Cardiac muscle cell (in vitro differentiated cells and primary cell): ENCODE measurements around the gene ABTB1. TPM values are rescaled to one million over a fixed set of nuclear protein-coding genes. Genes with fewer than 3 reads are reported as not detected.

ENCODE experiments used
- DNase-seq, 2 donors: peaks; one replicate each; pipeline versions ENCODE4 v3.0.0 to v3.0.0-alpha.2; 2010 to 2017; ENCODE audit warnings: low read depth in 1 of 2, low spot score in 1 of 2
- H3K27ac ChIP-seq: fragments of 200-600 bp; sonication (generic); 2 replicates; pipeline ENCODE4 v1.5.1; 2016
- H3K27me3 ChIP-seq: fragments of 200-600 bp; sonication (generic); 2 replicates; pipeline ENCODE4 v1.6.0; 2016; ENCODE audit warnings: control low read depth
- H3K36me3 ChIP-seq: fragments of 200-600 bp; sonication (generic); 2 replicates; pipeline ENCODE4 v1.5.1; 2016; ENCODE audit warnings: control low read depth
- H3K4me1 ChIP-seq: fragments of 200-600 bp; sonication (generic); 2 replicates; pipeline ENCODE4 v1.8.1; 2017; ENCODE audit warnings: low read depth, mild to moderate bottlenecking, mixed run types
- H3K4me3 ChIP-seq: fragments of 200-600 bp; sonication (generic); 2 replicates; pipeline ENCODE4 v1.5.1; 2016; ENCODE audit warnings: mild to moderate bottlenecking
- H3K9me3 ChIP-seq: fragments of 200-600 bp; sonication (generic); 2 replicates; pipeline ENCODE4 v1.5.1; 2017; ENCODE audit warnings: low read depth, mild to moderate bottlenecking, control low read depth
- CTCF ChIP-seq: IDR thresholded peaks from 2 replicates; pipeline ENCODE4 v1.5.1; 2012; ENCODE audit warnings: low read depth, mild to moderate bottlenecking, low read length
- polyA plus RNA-seq: library from polyadenylated mRNA; unstranded; fragments of >200 nt; fragmentation: Nextera tagmentation; extraction: Ambion mirVana; gene quantifications from 2 replicates; pipeline ENCODE4 v1.2.1, GENCODE V29; 2016
- total RNA-seq: library from RNA; depleted of rRNA; stranded (reverse); fragments of >200 nt; gene quantifications from 2 replicates; pipeline ENCODE4 v1.2.3, GENCODE V29; 2016

The ABTB1 gene
- total and polyA plus RNA-seq, 2 experiments from 2014 or later: 8.0 to 17.1 TPM

- no peaks in the 10 kb centered on the region for H3K27me3 ChIP-seq
- no peaks in the 10 kb centered on the region for H3K9me3 ChIP-seq
- DNase-seq: no peak
- H3K36me3 ChIP-seq: no peaks in the 10 kb centered on the region
- H3K27ac ChIP-seq: no peak overlapping the region
- peaks cover 9% of the 10 kb centered on the region for H3K4me1 ChIP-seq
- no peak overlapping the region for H3K4me3 ChIP-seq
- no peak for TF ChIP-seq CTCF
Measured at GRCh38 chr3:127646501-127647046, 26.2 kb upstream of the ABTB1 start.

GRCh38 chr3:127647166-127647844, 25.4 kb upstream of the ABTB1 start:
- H3K27ac ChIP-seq: peak overlapping the region; percentile 15
- TF ChIP-seq CTCF: no peak
- no peak overlapping the region for H3K4me3 ChIP-seq
- no peaks in the 10 kb centered on the region for H3K36me3 ChIP-seq
- DNase-seq: peak in 1 of 2 donors; percentile 26
- H3K27me3 ChIP-seq: no peaks in the 10 kb centered on the region
- H3K9me3 ChIP-seq: no peaks in the 10 kb centered on the region
- peaks cover 9% of the 10 kb centered on the region for H3K4me1 ChIP-seq

GRCh38 chr3:127647845-127648204, 24.9 kb upstream of the ABTB1 start:
- Histone ChIP-seq H3K27ac (peak overlapping the region; percentile 15), H3K36me3 (no peaks in the 10 kb centered on the region), H3K9me3 (no peaks in the 10 kb centered on the region), H3K27me3 (no peaks in the 10 kb centered on the region), H3K4me3 (no peak overlapping the region), H3K4me1 (peaks cover 9% of the 10 kb centered on the region)
- no peak for DNase-seq
- TF ChIP-seq CTCF: no peak

GRCh38 chr3:127650236-127650635, 22.5 kb upstream of the ABTB1 start:
- Histone ChIP-seq H3K4me3 (no peak overlapping the region), H3K4me1 (peaks cover 10% of the 10 kb centered on the region), H3K27ac (no peak overlapping the region), H3K27me3 (no peaks in the 10 kb centered on the region), H3K36me3 (no peaks in the 10 kb centered on the region), H3K9me3 (no peaks in the 10 kb centered on the region)
- TF ChIP-seq CTCF: no peak
- no peak for DNase-seq

GRCh38 chr3:127651516-127652172, 21.1 kb upstream of the ABTB1 start:
- DNase-seq: no peak
- H3K27ac ChIP-seq: no peak overlapping the region
- H3K9me3 ChIP-seq: no peaks in the 10 kb centered on the region
- no peaks in the 10 kb centered on the region for H3K27me3 ChIP-seq
- peaks cover 18% of the 10 kb centered on the region for H3K4me1 ChIP-seq
- H3K4me3 ChIP-seq: no peak overlapping the region
- no peak for TF ChIP-seq CTCF
- no peaks in the 10 kb centered on the region for H3K36me3 ChIP-seq
